Activated CD4-positive, alpha-beta T cell treated with anti-CD3 and anti-CD28 coated beads, Interleukin-2, amount 50 U/mL, for 4 hours (primary cell): ENCODE results near the gene PPIG.
"Not testable (repeated sequence)": the region's sequence is repeated elsewhere in the genome, so short reads cannot be mapped to it uniquely, and the experiment has no call there.

Experiments used
- DNase-seq, 2 experiments: peaks; one replicate each; pipeline ENCODE4 v3.0.0-alpha.2; 2020

Gene PPIG

DNA sequence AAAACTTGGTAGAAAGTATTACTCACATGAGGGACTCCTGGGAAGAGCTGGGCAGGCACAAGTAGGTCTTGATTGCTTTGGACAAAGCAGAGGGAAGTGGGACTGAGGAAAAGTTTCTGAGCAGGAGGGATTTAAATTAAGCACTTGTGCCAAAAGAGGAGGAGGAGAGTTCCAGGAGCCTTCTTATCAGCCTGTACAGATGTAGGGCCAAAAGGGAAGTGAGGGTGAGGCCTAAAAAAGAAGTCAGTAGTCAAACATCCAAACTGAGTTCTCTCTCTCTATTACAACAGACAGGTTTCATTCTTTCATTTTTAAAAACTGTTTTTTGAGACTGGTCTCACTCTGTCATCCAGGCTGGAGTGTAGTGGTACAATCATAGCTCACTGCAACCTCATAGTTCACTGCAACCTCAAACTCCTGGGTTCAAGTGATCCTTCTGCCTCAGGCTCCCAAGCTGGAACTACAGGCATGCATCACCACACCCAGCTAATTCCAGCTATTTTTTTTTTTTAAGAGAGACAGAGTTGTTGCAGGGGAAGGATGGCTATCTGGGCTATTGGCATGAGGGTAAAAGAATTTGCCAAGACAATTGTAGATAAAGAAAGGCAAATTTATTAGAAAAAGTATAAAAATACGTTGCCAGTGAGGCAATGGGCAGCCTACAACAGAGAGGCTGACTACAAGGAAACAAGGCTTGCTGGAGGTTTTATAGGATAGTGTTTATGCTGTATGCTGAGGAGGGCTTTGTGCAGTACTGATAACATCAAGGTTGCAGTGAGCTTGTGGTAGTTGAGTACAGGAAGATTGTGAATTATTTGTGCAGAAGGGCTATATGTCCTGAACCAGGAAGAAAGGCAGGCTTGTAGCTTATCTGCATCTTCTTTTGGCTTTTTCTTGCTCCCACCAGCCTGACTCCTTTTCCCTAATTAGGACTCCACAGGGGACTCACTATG lies 81.1 kb downstream of the PPIG start:
- DNase-seq = no peak

DNA sequence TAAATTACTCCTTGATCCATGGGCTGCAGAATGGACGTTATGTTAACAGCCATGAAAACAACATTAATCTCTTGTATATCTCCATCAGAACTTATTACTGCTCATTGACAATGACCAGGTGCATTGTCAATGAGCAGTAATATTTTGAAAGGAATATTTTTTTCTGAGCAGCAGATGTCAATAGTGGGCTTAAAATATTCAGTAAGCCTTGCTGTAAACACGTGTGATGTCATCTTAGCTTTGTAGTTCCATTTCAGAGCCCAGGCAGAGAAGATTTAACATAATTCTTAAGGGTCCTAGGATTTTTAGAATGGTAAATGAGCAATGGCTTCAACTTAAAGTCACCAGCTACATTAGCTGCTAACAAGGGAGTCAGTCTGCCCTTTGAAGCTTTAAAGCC lies 83.4 kb downstream of the PPIG start:
- DNase-seq = no peak

- DNase-seq = no peak
These were observed 86.1 kb downstream of the PPIG start for GRCh38 chr2:169670215-169670651.

GRCh38 chr2:169670937-169671336 lies 86.8 kb downstream of the PPIG start:
- DNase-seq = no peak

- DNase-seq = no peak
These were observed 88.3 kb downstream of the PPIG start for GRCh38 chr2:169672406-169672805.

DNA sequence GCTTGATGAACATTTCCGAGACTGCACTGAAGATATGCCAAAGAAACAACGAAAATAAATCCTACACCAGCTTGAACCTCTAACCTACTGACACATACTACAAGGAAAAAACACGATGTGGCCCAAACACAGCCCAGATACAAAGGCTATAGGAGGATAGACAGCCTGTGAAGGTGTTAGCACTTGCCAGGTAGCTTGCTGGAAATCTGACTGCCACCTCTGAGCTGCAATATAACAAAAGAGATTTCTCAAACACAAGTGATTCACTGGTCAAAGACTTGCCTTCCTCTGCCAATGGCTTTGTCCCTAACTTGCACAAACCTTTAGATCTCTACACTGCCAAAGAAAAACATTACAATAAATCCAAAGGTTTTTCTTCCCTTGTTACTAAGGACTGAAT lies 89.0 kb downstream of the PPIG start:
- DNase-seq = no peak

GRCh38 chr2:169673921-169674320 lies 89.8 kb downstream of the PPIG start:
- no peak for DNase-seq

- DNase-seq = no peak
These were observed 92.2 kb downstream of the PPIG start for GRCh38 chr2:169676357-169676756.

GRCh38 chr2:169676850-169677249 lies 92.7 kb downstream of the PPIG start:
- DNase-seq = no peak

DNA sequence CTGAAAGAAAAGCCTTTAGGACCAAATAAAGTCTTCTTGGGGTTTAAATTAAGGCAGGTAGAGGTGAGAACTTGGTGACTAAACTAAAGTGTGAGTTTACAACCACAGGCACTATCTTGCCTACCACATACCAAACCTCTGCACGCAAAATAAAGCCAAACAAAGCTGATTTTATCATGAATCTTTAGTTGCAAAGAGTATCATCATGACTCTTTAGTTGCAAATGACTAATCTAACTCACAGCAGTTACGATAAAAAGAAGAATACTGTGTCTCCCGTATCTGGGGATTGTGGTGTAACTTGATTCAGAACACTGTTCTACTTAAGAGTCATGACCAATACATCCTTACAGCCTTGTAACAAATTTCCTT lies 98.9 kb downstream of the PPIG start:
- DNase-seq = no peak

DNA sequence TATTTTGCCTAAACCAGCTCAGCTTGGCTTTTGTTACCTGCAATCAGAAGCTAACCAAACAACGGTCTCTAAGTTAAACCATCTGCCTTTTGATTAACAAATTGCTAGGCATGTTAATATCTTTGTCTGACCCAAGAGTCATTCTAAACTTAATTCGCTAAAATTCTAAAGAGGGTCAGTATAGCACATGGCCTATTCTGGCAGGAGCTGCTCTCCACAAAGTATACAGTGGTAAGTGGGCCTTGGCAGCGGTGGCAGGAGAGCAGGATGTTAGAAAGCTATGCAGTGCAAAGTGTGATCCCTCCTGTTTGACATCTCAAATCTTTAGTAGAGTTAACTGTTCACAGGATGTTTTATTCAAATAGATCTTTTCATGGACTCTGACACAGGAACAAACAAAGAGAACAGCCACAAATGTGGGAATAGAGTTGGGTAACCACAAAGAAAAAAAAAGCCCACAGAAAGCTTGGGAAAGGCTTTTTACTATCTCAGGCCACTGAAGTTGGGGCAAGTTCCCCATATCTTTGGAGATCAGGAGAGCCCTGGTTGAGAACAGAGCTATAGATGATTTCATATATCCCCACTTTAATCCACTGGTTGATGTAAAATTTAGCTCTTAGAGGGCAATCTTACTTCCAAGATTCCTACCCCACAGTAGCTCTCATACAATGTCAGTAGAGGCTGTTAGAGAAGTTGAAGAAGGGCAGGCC lies 99.4 kb downstream of the PPIG start:
- no peak for DNase-seq

DNA sequence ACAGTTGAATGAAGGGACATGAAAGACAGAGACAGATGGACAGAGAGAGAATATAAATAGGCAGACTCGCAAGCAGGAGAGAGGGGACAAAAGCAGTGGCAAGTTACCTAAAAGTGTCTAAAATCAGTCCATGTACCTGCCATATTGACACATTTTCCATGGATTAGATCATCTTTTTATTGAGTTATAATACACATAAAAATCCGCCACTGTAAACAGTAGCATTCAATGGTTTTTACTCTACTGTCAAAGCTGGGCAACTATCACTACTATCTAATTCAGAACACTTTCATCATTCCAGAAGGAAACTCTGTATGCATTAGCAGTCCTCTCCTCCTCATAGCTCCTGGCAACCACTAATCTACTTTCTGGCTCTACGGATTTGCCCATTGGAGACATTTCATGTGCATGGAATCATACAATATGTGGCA lies 100.0 kb downstream of the PPIG start:
- no peak for DNase-seq

GRCh38 chr2:169684712-169685111 lies 100.6 kb downstream of the PPIG start:
- not testable (repeated sequence) for DNase-seq

DNA sequence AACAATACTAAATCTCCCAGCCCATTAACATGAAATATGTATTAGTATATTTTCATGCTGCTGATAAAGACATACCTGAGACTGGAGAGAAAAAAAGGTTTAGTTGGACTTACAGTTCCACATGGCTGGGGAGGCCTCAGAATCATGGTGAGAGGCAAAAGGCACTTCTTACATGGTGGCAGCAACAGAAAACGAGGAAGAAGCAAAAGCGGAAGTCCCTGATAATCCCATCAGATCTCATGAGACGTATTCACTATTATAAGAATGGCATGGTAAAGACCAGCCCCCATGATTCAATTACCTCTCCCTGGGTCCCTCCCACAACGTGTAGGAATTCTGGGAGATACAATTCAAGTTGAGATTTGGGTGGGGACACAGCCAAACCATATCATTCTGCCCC lies 102.7 kb downstream of the PPIG start:
- DNase-seq = not testable (repeated sequence)

GRCh38 chr2:169687943-169688342 lies 103.8 kb downstream of the PPIG start:
- not testable (repeated sequence) for DNase-seq

DNA sequence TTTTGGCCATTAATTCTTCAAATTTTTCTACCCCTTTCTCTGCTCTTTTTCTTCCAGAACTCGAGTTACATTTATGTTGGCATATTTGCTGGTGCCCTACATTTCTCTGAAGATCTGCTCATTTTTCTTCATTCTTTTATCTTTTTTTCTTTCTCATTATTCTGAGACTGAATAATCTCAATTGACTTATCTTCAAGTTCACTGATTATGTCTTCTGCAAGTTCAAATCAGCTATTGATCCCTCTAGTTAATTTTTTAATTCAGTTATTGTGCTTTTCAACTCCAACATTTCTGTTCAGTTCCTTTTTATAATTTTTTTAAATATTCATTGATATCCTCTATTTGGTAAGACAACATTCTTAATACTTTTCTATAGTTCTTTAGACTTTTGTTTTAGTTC lies 106.8 kb downstream of the PPIG start:
- no peak for DNase-seq
